ENCODE data around the gene GLCCI1. TPM values are rescaled to one million over a fixed set of nuclear protein-coding genes. Genes with fewer than 3 reads are reported as not detected.
"Not testable (repeated sequence)": the region's sequence is repeated elsewhere in the genome, so short reads cannot be mapped to it uniquely, and the experiment has no call there.

Gene GLCCI1
- total and polyA plus RNA-seq, 2 donors (not counting 3 experiments of a cell fraction or from before 2014, with no cell fraction given): 2.3 to 5.6 TPM

- no peak overlapping the region for H3K27ac ChIP-seq (ENCODE audit: insufficient read depth, low read depth, low read length)
- no peaks in the 10 kb centered on the region for H3K9me3 ChIP-seq (replicated peaks; ENCODE audit: control insufficient read depth, insufficient read depth, low read length)
- DNase-seq (ENCODE audit: low read depth, low spot score): no peak
- dilution Hi-C loops (cut with MboI; ENCODE audit: extremely low pct_ligation_motif_present, low sequenced_read_pairs) (no loop called here), intact Hi-C loops (cut with micrococcal nuclease) (no loop called here)
- no peaks in the 10 kb centered on the region for H3K4me1 ChIP-seq (ENCODE audit: control insufficient read depth, extremely low read depth, insufficient read depth, low read length)
- H3K9ac ChIP-seq (replicated peaks; ENCODE audit: extremely low read depth, insufficient read depth, low read length): no peak overlapping the region
- no peak for FAIRE-seq
- no peaks in the 10 kb centered on the region for H3K36me3 ChIP-seq (ENCODE audit: control insufficient read depth in 2 of 2, extremely low read depth in 1 of 2, insufficient read depth in 2 of 2, low read length in 2 of 2)
- H4K20me1 ChIP-seq (replicated peaks; ENCODE audit: control insufficient read depth, extremely low read depth, insufficient read depth, low read length): no peaks in the 10 kb centered on the region
- H3K4me3 ChIP-seq (replicated peaks in 1 of 3; ENCODE audit: insufficient read depth in 1 of 3, low read depth in 1 of 3, low read length in 3 of 3): no peak overlapping the region
- no peak overlapping the region for H2AFZ ChIP-seq (ENCODE audit: low read depth, low read length)
- H3K9me1 ChIP-seq (replicated peaks; ENCODE audit: control insufficient read depth, extremely low read depth, insufficient read depth, low read length): no peaks in the 10 kb centered on the region
- TF ChIP-seq GATA2 (IDR thresholded peaks at IDR 0.05; ENCODE audit: insufficient read depth, insufficient read length, low read depth, low read length) (no peak), EZH2 (IDR thresholded peaks at IDR 0.05; ENCODE audit: borderline replicate concordance, low read depth, low read length, severe bottlenecking) (no peak), MAX (IDR thresholded peaks at IDR 0.05; ENCODE audit: insufficient read depth, insufficient read length) (no peak), MYC (IDR thresholded peaks at IDR 0.05; ENCODE audit: low read depth, low read length) (no peak), JUN (IDR thresholded peaks at IDR 0.05; ENCODE audit: borderline replicate concordance, insufficient read depth, insufficient read length, low read depth) (no peak), CTCF (IDR thresholded peaks at IDR 0.05; ENCODE audit: extremely low read depth in 1 of 2, insufficient read depth in 1 of 2, low read depth in 1 of 2, low read length in 2 of 2) (no peak), FOS (IDR thresholded peaks at IDR 0.05; ENCODE audit: borderline replicate concordance, insufficient read depth, low read length) (no peak), POLR2AphosphoS5 (IDR thresholded peaks at IDR 0.05; ENCODE audit: insufficient read depth, low read depth, low read length) (no peak), POLR2A (IDR thresholded peaks at IDR 0.05; ENCODE audit: low read depth, low read length) (no peak)
- H3K4me2 ChIP-seq (ENCODE audit: insufficient read depth, low read length): no peak overlapping the region
- POLR2A ChIA-PET: no interaction called here
- BruUV-seq (replicated peaks): no TSS peak
- no peaks in the 10 kb centered on the region for H3K79me2 ChIP-seq (ENCODE audit: control insufficient read depth, insufficient read depth, low read length)
- H3K27me3 ChIP-seq (ENCODE audit: control insufficient read depth in 2 of 2, insufficient read depth in 2 of 2, low read length in 2 of 2): no peaks in the 10 kb centered on the region
- CTCF ChIA-PET: no interaction called here
These were observed 23.9 kb downstream of the GLCCI1 start for GRCh38 chr7:7992506-7992905.

- dilution Hi-C loops (cut with MboI; ENCODE audit: extremely low pct_ligation_motif_present, low sequenced_read_pairs); CTCF ChIA-PET: not testable (repeated sequence)
These were observed 26.8 kb downstream of the GLCCI1 start for GRCh38 chr7:7995348-7995747.

More at GRCh38 chr7:7995348-7995747, 26.8 kb downstream of the GLCCI1 start:
- H3K4me3 ChIP-seq (replicated peaks in 1 of 3; ENCODE audit: insufficient read depth in 1 of 3, low read depth in 1 of 3, low read length in 3 of 3); DNase-seq (ENCODE audit: low read depth, low spot score); H3K27me3 ChIP-seq (ENCODE audit: control insufficient read depth in 2 of 2, insufficient read depth in 2 of 2, low read length in 2 of 2); intact Hi-C loops (cut with micrococcal nuclease); H2AFZ ChIP-seq (ENCODE audit: low read depth, low read length); H3K9me1 ChIP-seq (replicated peaks; ENCODE audit: control insufficient read depth, extremely low read depth, insufficient read depth, low read length); POLR2A ChIA-PET; H3K27ac ChIP-seq (ENCODE audit: insufficient read depth, low read depth, low read length); H3K4me2 ChIP-seq (ENCODE audit: insufficient read depth, low read length); H3K9ac ChIP-seq (replicated peaks; ENCODE audit: extremely low read depth, insufficient read depth, low read length); H4K20me1 ChIP-seq (replicated peaks; ENCODE audit: control insufficient read depth, extremely low read depth, insufficient read depth, low read length); H3K79me2 ChIP-seq (ENCODE audit: control insufficient read depth, insufficient read depth, low read length); H3K9me3 ChIP-seq (replicated peaks; ENCODE audit: control insufficient read depth, insufficient read depth, low read length); BruUV-seq (replicated peaks); FAIRE-seq; H3K36me3 ChIP-seq (ENCODE audit: control insufficient read depth in 2 of 2, extremely low read depth in 1 of 2, insufficient read depth in 2 of 2, low read length in 2 of 2); H3K4me1 ChIP-seq (ENCODE audit: control insufficient read depth, extremely low read depth, insufficient read depth, low read length): not testable (repeated sequence)
